OCI-LY7 (cell line): Measurements from ENCODE around the gene ZNF341.

Source experiments
- EZH2phosphoT487 ChIP-seq: fragments of 200-600 bp; sonication (generic); IDR thresholded peaks from 2 replicates; pipeline ENCODE4 v1.6.1; 2018; ENCODE audit warnings: low read depth, borderline replicate concordance, mild to moderate bottlenecking, mixed run types, antibody characterized with exemption, low read length, moderate library complexity, mixed read lengths
- TF ChIP-seq, protein P1 (sequence below): fragments of 200-600 bp; sonication (generic); conservative IDR thresholded peaks from 2 replicates; pipeline ENCODE4 v1.5.1; 2014; ENCODE audit warnings: mild to moderate bottlenecking, antibody characterized with exemption, low read length, moderate library complexity, mixed read lengths

DNA sequence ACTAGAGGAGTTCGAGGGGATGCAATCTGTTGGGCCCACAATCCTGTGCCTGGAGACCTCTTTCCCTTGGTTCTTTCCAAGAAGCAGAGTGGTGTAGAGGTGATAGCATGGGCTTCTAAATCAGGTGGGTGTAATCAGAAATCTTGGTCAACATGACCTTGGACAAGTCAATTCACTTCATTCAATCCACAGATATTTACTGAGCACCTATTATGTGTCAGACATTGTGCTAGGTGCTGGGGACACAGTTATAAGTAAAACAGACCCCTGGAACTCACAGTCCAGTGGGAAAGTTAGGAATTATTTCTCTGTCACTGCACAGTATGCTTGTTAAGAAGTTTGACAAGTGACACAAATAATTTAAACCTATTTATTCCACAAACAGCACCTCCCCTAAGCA is 42.3 kb upstream of the ZNF341 start:
- TF ChIP-seq, protein P1, sequence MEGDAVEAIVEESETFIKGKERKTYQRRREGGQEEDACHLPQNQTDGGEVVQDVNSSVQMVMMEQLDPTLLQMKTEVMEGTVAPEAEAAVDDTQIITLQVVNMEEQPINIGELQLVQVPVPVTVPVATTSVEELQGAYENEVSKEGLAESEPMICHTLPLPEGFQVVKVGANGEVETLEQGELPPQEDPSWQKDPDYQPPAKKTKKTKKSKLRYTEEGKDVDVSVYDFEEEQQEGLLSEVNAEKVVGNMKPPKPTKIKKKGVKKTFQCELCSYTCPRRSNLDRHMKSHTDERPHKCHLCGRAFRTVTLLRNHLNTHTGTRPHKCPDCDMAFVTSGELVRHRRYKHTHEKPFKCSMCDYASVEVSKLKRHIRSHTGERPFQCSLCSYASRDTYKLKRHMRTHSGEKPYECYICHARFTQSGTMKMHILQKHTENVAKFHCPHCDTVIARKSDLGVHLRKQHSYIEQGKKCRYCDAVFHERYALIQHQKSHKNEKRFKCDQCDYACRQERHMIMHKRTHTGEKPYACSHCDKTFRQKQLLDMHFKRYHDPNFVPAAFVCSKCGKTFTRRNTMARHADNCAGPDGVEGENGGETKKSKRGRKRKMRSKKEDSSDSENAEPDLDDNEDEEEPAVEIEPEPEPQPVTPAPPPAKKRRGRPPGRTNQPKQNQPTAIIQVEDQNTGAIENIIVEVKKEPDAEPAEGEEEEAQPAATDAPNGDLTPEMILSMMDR = no peak
- no peak for TF ChIP-seq EZH2phosphoT487
